IMR-90 (cell line): ENCODE results near the gene AEN. TPM values are rescaled to one million over a fixed set of nuclear protein-coding genes. Genes with fewer than 3 reads are reported as not detected.

Experiments used
- ATAC-seq: fragments of 200-7000 bp; cut with Tn5 transposase; 2 replicates; pipeline ENCODE4 v1.9.1; 2020; ENCODE audit warnings: low read depth, mild to moderate bottlenecking, moderate library complexity
- BruUV-seq: library from RNA; stranded (reverse); fragments of 400-500 nt; replicated peaks from 2 replicates; lab custom pipeline; 2021; lab: Mats Ljungman, UMichigan
- CTCF ChIA-PET: fragments of 300-600 bp; formaldehyde crosslinking; extraction: SDS; loops from one replicate; lab custom pipeline; 2021; ENCODE audit warnings: antibody characterized with exemption; lab: Yijun Ruan, JAX
- POLR2A ChIA-PET: fragments of 300-600 bp; sonication (Branson Sonifier 250); formaldehyde crosslinking; loops from one replicate; lab custom pipeline; 2022; ENCODE audit warnings: antibody characterized with exemption; ENCODE audit not compliant: unreplicated experiment; lab: Charles Lee
- DNase-seq: peaks from one replicate; pipeline ENCODE4 v3.0.0; 2013
- H2AFZ ChIP-seq: replicated peaks from 2 replicates; pipeline ENCODE3; 2013; ENCODE audit warnings: low read length, mild to moderate bottlenecking; ENCODE audit not compliant: poor library complexity
- H2AK5ac ChIP-seq: 2 replicates; pipeline ENCODE4 v1.6.1; 2013; ENCODE audit warnings: low read depth, low read length, inconsistent platforms
- H2AK9ac ChIP-seq: replicated peaks from 2 replicates; pipeline ENCODE3; 2013; ENCODE audit warnings: mild to moderate bottlenecking, low read depth, low read length, moderate library complexity; ENCODE audit not compliant: poor library complexity
- H2BK120ac ChIP-seq: 2 replicates; pipeline ENCODE4 v1.6.1; 2013; ENCODE audit warnings: low read depth, low read length, inconsistent platforms
- H2BK15ac ChIP-seq: 3 replicates; pipeline ENCODE4 v1.6.1; 2013; ENCODE audit warnings: low read depth, low read length, inconsistent platforms
- H2BK20ac ChIP-seq: 2 replicates; pipeline ENCODE4 v1.6.1; 2013; ENCODE audit warnings: low read depth, mild to moderate bottlenecking, inconsistent platforms, low read length, moderate library complexity
- H2BK5ac ChIP-seq: 2 replicates; pipeline ENCODE4 v1.6.1; 2013; ENCODE audit warnings: mild to moderate bottlenecking, low read depth, low read length, inconsistent platforms; ENCODE audit not compliant: poor library complexity, severe bottlenecking
- H3K14ac ChIP-seq: replicated peaks from 2 replicates; pipeline ENCODE4 v1.6.1; 2013; ENCODE audit warnings: low read depth, low read length, inconsistent platforms
- H3K18ac ChIP-seq: 2 replicates; pipeline ENCODE4 v1.6.1; 2013; ENCODE audit warnings: low read depth, low read length, control low read depth
- H3K23ac ChIP-seq: 2 replicates; pipeline ENCODE4 v1.6.1; 2013; ENCODE audit warnings: low read depth, low read length, inconsistent platforms
- H3K27ac ChIP-seq: 2 replicates; pipeline ENCODE4 v1.5.1; 2013; ENCODE audit warnings: mild to moderate bottlenecking, control low read depth, low read length; ENCODE audit not compliant: insufficient read depth
- H3K27me3 ChIP-seq: 2 replicates; pipeline ENCODE4 v1.6.1; 2013; ENCODE audit warnings: low read length; ENCODE audit not compliant: control insufficient read depth, insufficient read depth
- H3K36me3 ChIP-seq: 2 replicates; pipeline ENCODE4 v1.6.1; 2013; ENCODE audit warnings: low read length, mixed read lengths; ENCODE audit not compliant: control insufficient read depth, insufficient read depth
- H3K4ac ChIP-seq: 2 replicates; pipeline ENCODE4 v1.6.1; 2013; ENCODE audit warnings: low read depth, low read length, inconsistent platforms
- H3K4me1 ChIP-seq: 2 replicates; pipeline ENCODE4 v1.6.1; 2013; ENCODE audit warnings: low read length, mixed read lengths; ENCODE audit not compliant: control insufficient read depth, insufficient read depth
- H3K4me2 ChIP-seq: 2 replicates; pipeline ENCODE4 v1.6.1; 2013; ENCODE audit warnings: low read depth, mild to moderate bottlenecking, control low read depth, low read length, moderate library complexity
- H3K4me3 ChIP-seq: 2 replicates; pipeline ENCODE4 v1.5.1; 2013; ENCODE audit warnings: low read depth, mild to moderate bottlenecking, control low read depth, low read length, moderate library complexity; ENCODE audit not compliant: insufficient read depth
- H3K56ac ChIP-seq: 2 replicates; pipeline ENCODE4 v1.6.1; 2013; ENCODE audit warnings: low read length, inconsistent platforms; ENCODE audit not compliant: insufficient read depth; ENCODE audit errors: extremely low read depth
- H3K79me1 ChIP-seq, 2 experiments: 2 replicates each; pipeline ENCODE4 v1.6.1; 2013; ENCODE audit warnings: low read length in 2 of 2, inconsistent platforms in 1 of 2, low read depth in 1 of 2
- H3K9ac ChIP-seq: 2 replicates; pipeline ENCODE4 v1.6.1; 2013; ENCODE audit warnings: low read depth, low read length, control low read depth
- H3K9me1 ChIP-seq: 2 replicates; pipeline ENCODE4 v1.6.1; 2013; ENCODE audit warnings: low read length, inconsistent platforms; ENCODE audit not compliant: insufficient read depth
- H3K9me3 ChIP-seq: 2 replicates; pipeline ENCODE4 v1.6.1; 2013; ENCODE audit warnings: low read length; ENCODE audit not compliant: control insufficient read depth, insufficient read depth
- H4K20me1 ChIP-seq: 2 replicates; pipeline ENCODE4 v1.6.1; 2013; ENCODE audit warnings: low read length, inconsistent platforms; ENCODE audit not compliant: insufficient read depth
- H4K5ac ChIP-seq: 2 replicates; pipeline ENCODE4 v1.6.1; 2013; ENCODE audit warnings: mild to moderate bottlenecking, low read depth, low read length, control low read depth
- H4K8ac ChIP-seq, 2 experiments: 2 replicates each; pipeline ENCODE4 v1.6.1; 2013; ENCODE audit warnings: low read depth in 2 of 2, low read length in 2 of 2, control low read depth in 1 of 2, inconsistent platforms in 1 of 2
- H4K91ac ChIP-seq: 2 replicates; pipeline ENCODE4 v1.6.1; 2013; ENCODE audit warnings: low read depth, low read length, inconsistent platforms; ENCODE audit not compliant: insufficient read depth
- MAZ ChIP-seq: IDR thresholded peaks from 2 replicates; pipeline ENCODE4 v1.6.1; 2012; ENCODE audit warnings: low read depth, mild to moderate bottlenecking, low read length, improper control_type of control experiment, moderate library complexity, borderline replicate concordance
- dilution Hi-C: fragments of 300-500 bp; cut with HindIII; formaldehyde crosslinking; loops from one replicate; pipeline ENCODE4 v1.14.3; 2018; ENCODE audit warnings: low sequenced_read_pairs; ENCODE audit not compliant: unreplicated experiment
- in situ Hi-C: fragments of 300-500 bp; cut with MboI; formaldehyde crosslinking; loops from 3 replicates; pipeline ENCODE4 v1.14.3; 2019; ENCODE audit warnings: low sequenced_read_pairs, inconsistent platforms, mixed read lengths
- intact Hi-C: fragments of 100-400 bp; cut with micrococcal nuclease; formaldehyde crosslinking; loops from 2 replicates; pipeline ENCODE4 v1.10.0; 2022
- polyA plus RNA-seq, 3 experiments: library from polyadenylated mRNA; depleted of rRNA; stranded (reverse); fragments of >200 nt; gene quantifications; 2 replicates each; pipeline ENCODE4 v1.2.3, GENCODE V29; 2012; ENCODE audit warnings: low replicate concordance in 1 of 3
- total RNA-seq: library from RNA; depleted of rRNA; stranded (reverse); fragments of >200 nt; gene quantifications from 2 replicates; pipeline ENCODE4 v1.2.3, GENCODE V29; 2012

AEN gene
- total and polyA plus RNA-seq, 2 of the 4 experiments (the other 2 are of a cell fraction) = 48.6 to 85.5 TPM

- Histone ChIP-seq H4K5ac (no peak overlapping the region), H3K27ac (no peak overlapping the region), H3K27me3 (no peaks in the 10 kb centered on the region), H2AFZ (no peak overlapping the region), H3K4ac (no peak overlapping the region), H3K36me3 (no peaks in the 10 kb centered on the region), H3K4me3 (no peak overlapping the region), H3K4me2 (no peak overlapping the region), H3K14ac (no peak overlapping the region), H2AK5ac (no peak overlapping the region), H3K79me1 (no peaks in the 10 kb centered on the region), H4K20me1 (no peaks in the 10 kb centered on the region), H2BK20ac (no peak overlapping the region), H2BK15ac (no peak overlapping the region), H3K56ac (no peak overlapping the region), H3K9ac (no peak overlapping the region), H2AK9ac (no peak overlapping the region), H2BK120ac (no peak overlapping the region), H3K9me3 (no peaks in the 10 kb centered on the region), H3K4me1 (no peaks in the 10 kb centered on the region), H2BK5ac (no peak overlapping the region), H3K23ac (no peak overlapping the region), H3K9me1 (no peaks in the 10 kb centered on the region), H3K18ac (no peak overlapping the region), H4K8ac (no peak overlapping the region), H4K91ac (no peak overlapping the region)
- intact Hi-C loops (no loop called here), dilution Hi-C loops (no loop called here), in situ Hi-C loops (no loop called here)
- CTCF ChIA-PET = no interaction called here
- ATAC-seq (no peak), DNase-seq (no peak)
- POLR2A ChIA-PET = no interaction called here
- BruUV-seq = no TSS peak
- no peak for TF ChIP-seq MAZ
Measured at GRCh38 chr15:88591384-88591783, 29.8 kb upstream of the AEN start.
